Left renal pelvis (tissue), 4 donors: ENCODE measurements around the gene CSRP3. TPM values are rescaled to one million over a fixed set of nuclear protein-coding genes. Genes with fewer than 3 reads are reported as not detected.
"Not testable (repeated sequence)": the region's sequence is repeated elsewhere in the genome, so short reads cannot be mapped to it uniquely, and the experiment has no call there.

Experiments
- DNase-seq, 4 donors: peaks; one replicate each; pipeline ENCODE4 v3.0.0-alpha.2; 2013; ENCODE audit warnings: low read depth in 4 of 4, low spot score in 3 of 4
- polyA plus RNA-seq, 4 donors: library from polyadenylated mRNA; unstranded; fragments of 120-200 nt; gene quantifications; one replicate each; pipeline ENCODE4 v1.2.1, GENCODE V29; 2013; ENCODE audit not compliant: insufficient read length in 4 of 4

CSRP3 gene
- polyA plus RNA-seq, 4 donors: not detected

DNA sequence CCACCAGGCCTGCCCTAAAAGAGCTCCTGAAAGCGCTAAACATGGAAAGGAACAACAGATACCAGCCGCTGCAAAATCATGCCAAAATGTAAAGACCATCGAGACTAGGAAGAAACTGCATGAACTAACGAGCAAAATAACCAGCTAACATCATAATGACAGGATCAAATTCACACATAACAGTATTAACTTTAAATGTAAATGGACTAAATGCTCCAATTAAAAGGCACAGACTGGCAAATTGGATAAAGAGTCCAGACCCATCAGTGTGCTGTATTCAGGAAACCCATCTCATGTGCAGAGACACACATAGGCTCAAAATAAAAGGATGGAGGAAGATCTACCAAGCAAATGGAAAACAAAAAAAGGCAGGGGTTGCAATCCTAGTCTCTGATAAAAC lies 64.9 kb downstream of the CSRP3 start:
- DNase-seq: not testable (repeated sequence)

DNA sequence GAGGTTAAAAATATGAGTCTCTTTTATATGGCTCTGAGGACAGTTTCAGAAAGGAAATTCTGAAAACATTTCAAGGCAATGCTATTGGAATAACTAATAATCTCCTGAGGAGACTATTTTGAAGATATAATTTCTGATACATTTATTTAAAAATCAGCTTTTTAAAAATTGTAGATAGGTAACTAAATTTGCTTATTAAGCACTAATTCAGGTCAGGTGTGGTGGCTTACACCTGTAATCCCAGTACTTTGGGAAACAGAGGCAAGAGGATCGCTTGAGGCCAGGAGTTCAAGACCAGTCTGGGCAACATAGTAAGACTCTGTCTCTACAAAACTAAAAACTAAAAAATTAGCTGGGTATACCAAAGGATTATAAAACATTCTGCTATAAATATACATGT lies 67.8 kb downstream of the CSRP3 start:
- DNase-seq: no peak

Other genes with a start within 250 kb of the CSRP3 start
- not detected for gene MRGPRX2, start 141.3 kb downstream of the CSRP3 start, polyA plus RNA-seq
- gene ZDHHC13, start 84.8 kb downstream of the CSRP3 start, polyA plus RNA-seq: 10 to 100 TPM in 3 of 4 donors, 1 to 10 TPM in 1; 6.8 to 22.3 (median 19.8) TPM
- 1 to 10 TPM; 5.7 to 8.9 (median 8.5) TPM for gene E2F8, start 39.0 kb upstream of the CSRP3 start, polyA plus RNA-seq